ENCODE measurements around the gene BTNL9. TPM values are rescaled to one million over a fixed set of nuclear protein-coding genes. Genes with fewer than 3 reads are reported as not detected.

BTNL9 gene
- total and polyA plus RNA-seq, 2 of the 4 experiments (the other 2 are of a cell fraction): not detected

- Histone ChIP-seq H3K4me3 (ENCODE audit: insufficient read depth, low read depth, low read length) (no peak overlapping the region), H3K14ac (replicated peaks; ENCODE audit: low read depth, low read length) (no peak overlapping the region), H3K23ac (ENCODE audit: low read depth, low read length) (no peak overlapping the region), H3K4me1 (ENCODE audit: control insufficient read depth, insufficient read depth, low read length) (no peaks in the 10 kb centered on the region), H3K27ac (ENCODE audit: insufficient read depth, low read length) (no peak overlapping the region), H2AK9ac (replicated peaks; ENCODE audit: low read depth, low read length, poor library complexity) (no peak overlapping the region), H3K9me3 (ENCODE audit: control insufficient read depth, insufficient read depth, low read length) (no peaks in the 10 kb centered on the region), H4K20me1 (ENCODE audit: insufficient read depth, low read length) (no peaks in the 10 kb centered on the region), H4K8ac (ENCODE audit: low read depth in 2 of 2, low read length in 2 of 2) (no peak overlapping the region), H2AFZ (replicated peaks; ENCODE audit: low read length, poor library complexity) (no peak overlapping the region), H2BK5ac (ENCODE audit: low read depth, low read length, poor library complexity, severe bottlenecking) (no peak overlapping the region), H3K56ac (ENCODE audit: extremely low read depth, insufficient read depth, low read length) (no peak overlapping the region), H2BK15ac (ENCODE audit: low read depth, low read length) (no peak overlapping the region), H4K91ac (ENCODE audit: insufficient read depth, low read depth, low read length) (no peak overlapping the region), H3K4ac (ENCODE audit: low read depth, low read length) (no peak overlapping the region), H2AK5ac (ENCODE audit: low read depth, low read length) (no peak overlapping the region), H3K36me3 (ENCODE audit: control insufficient read depth, insufficient read depth, low read length) (no peaks in the 10 kb centered on the region), H3K18ac (ENCODE audit: low read depth, low read length) (no peak overlapping the region), H3K9me1 (ENCODE audit: insufficient read depth, low read length) (no peaks in the 10 kb centered on the region), H2BK120ac (ENCODE audit: low read depth, low read length) (no peak overlapping the region), H3K9ac (ENCODE audit: low read depth, low read length) (no peak overlapping the region), H2BK20ac (ENCODE audit: low read depth, low read length) (no peak overlapping the region), H4K5ac (ENCODE audit: low read depth, low read length) (no peak overlapping the region), H3K4me2 (ENCODE audit: low read depth, low read length) (no peak overlapping the region), H3K27me3 (ENCODE audit: control insufficient read depth, insufficient read depth, low read length) (peaks cover 50% of the 10 kb centered on the region), H3K79me1 (ENCODE audit: low read depth in 1 of 2, low read length in 2 of 2) (no peaks in the 10 kb centered on the region)
- in situ Hi-C loops (cut with MboI; ENCODE audit: low sequenced_read_pairs) (no loop called here), dilution Hi-C loops (cut with HindIII; ENCODE audit: low sequenced_read_pairs, unreplicated experiment) (no loop called here), intact Hi-C loops (cut with micrococcal nuclease) (no loop called here)
- ChIA-PET POLR2A (ENCODE audit: unreplicated experiment) (no interaction called here), CTCF (no interaction called here)
- WGBS, 2 experiments (ENCODE audit: extremely low coverage in 2 of 2, insufficient read length in 1 of 2): 20% methylated on average over 2 of the region's 7 CpGs; no CpG with 5 or more reads in 1 of the 2 experiments
- DNase-seq (no peak), ATAC-seq (ENCODE audit: low read depth) (no peak)
- BruUV-seq (replicated peaks): no TSS peak
- TF ChIP-seq USF2 (IDR thresholded peaks at IDR 0.05; ENCODE audit: low read depth, low read length): no peak
- TF ChIP-seq ELK1 (IDR thresholded peaks at IDR 0.05; ENCODE audit: borderline replicate concordance, low read depth, low read length): no peak
Observed at GRCh38 chr5:181054138-181054537, 14.1 kb downstream of the BTNL9 start.
